Endothelial cell of umbilical vein (primary cell): ENCODE results near the gene ZNF8. TPM values are rescaled to one million over a fixed set of nuclear protein-coding genes. Genes with fewer than 3 reads are reported as not detected.

ENCODE experiments used
- BruUV-seq: library from RNA; stranded (reverse); fragments of 400-500 nt; replicated peaks from 2 replicates; lab custom pipeline; 2021; lab: Mats Ljungman, UMichigan
- CTCF ChIA-PET: fragments of 300-600, 350-600 bp; sonication (Branson Sonifier 250); formaldehyde crosslinking; loops from one replicate; lab custom pipeline; 2021; ENCODE audit warnings: antibody characterized with exemption, inconsistent platforms; lab: Charles Lee
- POLR2A ChIA-PET: fragments of 300-600, 350-600 bp; sonication (Branson Sonifier 250); formaldehyde crosslinking; loops from one replicate; lab custom pipeline; 2021; ENCODE audit warnings: antibody characterized with exemption, inconsistent platforms; lab: Charles Lee
- DNase-seq: peaks from one replicate; pipeline ENCODE4 v3.0.0-alpha.2; 2011; ENCODE audit warnings: low read depth, low spot score
- FAIRE-seq: peaks from 2 replicates; lab custom pipeline; 2011; peaks lifted over from hg19 to GRCh38; lab: Jason Lieb, UNC
- H2AFZ ChIP-seq: 2 replicates; pipeline ENCODE4 v1.6.0; 2012; ENCODE audit warnings: low read depth, low read length, control low read depth, inconsistent platforms
- H3K27ac ChIP-seq: 2 replicates; pipeline ENCODE4 v1.5.1; 2011; ENCODE audit warnings: low read depth, mild to moderate bottlenecking, control low read depth, low read length, moderate library complexity; ENCODE audit not compliant: insufficient read depth
- H3K27me3 ChIP-seq, 2 experiments: 2 replicates each; pipeline versions ENCODE4 v1.6.0 to v1.6.1; 2011; ENCODE audit warnings: low read length in 2 of 2, mixed read lengths in 1 of 2; ENCODE audit not compliant: control insufficient read depth in 2 of 2, insufficient read depth in 2 of 2
- H3K36me3 ChIP-seq, 2 experiments: 2 replicates in 1 of 2; 3 replicates in 1 of 2; pipeline ENCODE4 v1.5.1; 2011; ENCODE audit warnings: low read length in 2 of 2, mild to moderate bottlenecking in 1 of 2, moderate library complexity in 1 of 2; ENCODE audit not compliant: control insufficient read depth in 2 of 2, insufficient read depth in 2 of 2; ENCODE audit errors: extremely low read depth in 1 of 2
- H3K4me1 ChIP-seq: 3 replicates; pipeline ENCODE4 v1.5.1; 2011; ENCODE audit warnings: mild to moderate bottlenecking, low read length; ENCODE audit not compliant: control insufficient read depth, insufficient read depth; ENCODE audit errors: extremely low read depth
- H3K4me2 ChIP-seq: 2 replicates; pipeline ENCODE4 v1.6.1; 2011; ENCODE audit warnings: low read length, control low read depth, mixed read lengths; ENCODE audit not compliant: insufficient read depth
- H3K4me3 ChIP-seq, 3 experiments: fragments of 200-600 bp in 1 of 3; sonication (generic), shearing (Covaris generic) in 1 of 3; replicated peaks in 1 of 3; 2 replicates each; pipeline ENCODE4 v1.5.1; 2011 to 2016; ENCODE audit warnings: control low read depth in 3 of 3, low read length in 3 of 3, mild to moderate bottlenecking in 2 of 3, inconsistent platforms in 1 of 3, low read depth in 1 of 3, moderate library complexity in 1 of 3; ENCODE audit not compliant: insufficient read depth in 1 of 3
- H3K79me2 ChIP-seq: 2 replicates; pipeline ENCODE4 v1.6.0; 2012; ENCODE audit warnings: low read length, inconsistent platforms; ENCODE audit not compliant: control insufficient read depth, insufficient read depth
- H3K9ac ChIP-seq: replicated peaks from 2 replicates; pipeline ENCODE3; 2011; ENCODE audit warnings: low read length, control low read depth; ENCODE audit not compliant: insufficient read depth; ENCODE audit errors: extremely low read depth
- H3K9me1 ChIP-seq: replicated peaks from 3 replicates; pipeline ENCODE4 v1.6.0; 2011; ENCODE audit warnings: mild to moderate bottlenecking, low read length; ENCODE audit not compliant: control insufficient read depth, insufficient read depth; ENCODE audit errors: extremely low read depth
- H3K9me3 ChIP-seq: replicated peaks from 2 replicates; pipeline ENCODE4 v1.5.1; 2012; ENCODE audit warnings: low read length, inconsistent platforms; ENCODE audit not compliant: control insufficient read depth, insufficient read depth
- H4K20me1 ChIP-seq: replicated peaks from 2 replicates; pipeline ENCODE3; 2011; ENCODE audit warnings: mild to moderate bottlenecking, low read length; ENCODE audit not compliant: control insufficient read depth, insufficient read depth; ENCODE audit errors: extremely low read depth
- EZH2 ChIP-seq: IDR thresholded peaks from 2 replicates; pipeline ENCODE4 v1.6.1; 2012; ENCODE audit warnings: borderline replicate concordance, low read depth, mild to moderate bottlenecking, moderate library complexity, low read length, inconsistent platforms; ENCODE audit not compliant: severe bottlenecking
- FOS ChIP-seq: IDR thresholded peaks from 2 replicates; pipeline ENCODE4 v1.6.1; 2011; ENCODE audit warnings: mild to moderate bottlenecking, low read length, moderate library complexity, borderline replicate concordance; ENCODE audit not compliant: insufficient read depth
- GATA2 ChIP-seq: IDR thresholded peaks from 2 replicates; pipeline ENCODE4 v1.7.0; 2011; ENCODE audit warnings: low read depth, mild to moderate bottlenecking, moderate library complexity, mixed read lengths, low read length; ENCODE audit not compliant: insufficient read length, insufficient read depth
- JUN ChIP-seq: IDR thresholded peaks from 2 replicates; pipeline ENCODE4 v1.6.1; 2011; ENCODE audit warnings: borderline replicate concordance, low read depth; ENCODE audit not compliant: insufficient read length, insufficient read depth
- MAX ChIP-seq: IDR thresholded peaks from 2 replicates; pipeline ENCODE4 v1.6.1; 2011; ENCODE audit not compliant: insufficient read depth, insufficient read length
- MYC ChIP-seq: IDR thresholded peaks from one replicate; pipeline ENCODE4 v1.6.1; 2011; ENCODE audit warnings: mild to moderate bottlenecking, low read depth, low read length
- POLR2A ChIP-seq: IDR thresholded peaks from 2 replicates; pipeline ENCODE4 v1.6.1; 2012; ENCODE audit warnings: low read depth, mild to moderate bottlenecking, control low read depth, low read length
- POLR2AphosphoS5 ChIP-seq: IDR thresholded peaks from 2 replicates; pipeline ENCODE4 v1.6.1; 2012; ENCODE audit warnings: low read depth, mild to moderate bottlenecking, control low read depth, low read length, moderate library complexity; ENCODE audit not compliant: insufficient read depth
- dilution Hi-C: fragments of 300-500 bp; cut with MboI; formaldehyde crosslinking; loops from one replicate; pipeline ENCODE4 v1.15.0; 2019; ENCODE audit warnings: low sequenced_read_pairs; ENCODE audit not compliant: extremely low pct_ligation_motif_present
- intact Hi-C: fragments of 100-400 bp; cut with micrococcal nuclease; formaldehyde crosslinking; loops from one replicate; pipeline ENCODE4 v1.10.0; 2022
- polyA plus RNA-seq, 4 experiments: library from polyadenylated mRNA; depleted of rRNA in 3 of 4; stranded (reverse) in 3 of 4; unstranded in 1 of 4; fragments of >200 nt; gene quantifications; 2 replicates each; pipeline versions ENCODE4 v1.2.1 to v1.2.3, GENCODE V29; 2011 to 2012; ENCODE audit warnings: missing spikeins in 1 of 4
- total RNA-seq: library from RNA; stranded (reverse); gene quantifications from 2 replicates; pipeline ENCODE4 v1.2.3, GENCODE V29; 2021
- TF ChIP-seq, protein P1 (sequence below), 2 donors: IDR thresholded peaks; 1 replicate in 1 of 2; 2 replicates in 1 of 2; pipeline ENCODE4 v1.5.1; 2011; ENCODE audit warnings: low read length in 2 of 2, mild to moderate bottlenecking in 2 of 2, moderate library complexity in 2 of 2, control low read depth in 1 of 2, inconsistent platforms in 1 of 2, low read depth in 1 of 2; ENCODE audit not compliant: insufficient read depth in 1 of 2; ENCODE audit errors: extremely low read depth in 1 of 2

Gene ZNF8
- total and polyA plus RNA-seq, 2 donors (not counting 3 experiments of a cell fraction or from before 2014, with no cell fraction given): 4.0 to 6.8 TPM

DNA sequence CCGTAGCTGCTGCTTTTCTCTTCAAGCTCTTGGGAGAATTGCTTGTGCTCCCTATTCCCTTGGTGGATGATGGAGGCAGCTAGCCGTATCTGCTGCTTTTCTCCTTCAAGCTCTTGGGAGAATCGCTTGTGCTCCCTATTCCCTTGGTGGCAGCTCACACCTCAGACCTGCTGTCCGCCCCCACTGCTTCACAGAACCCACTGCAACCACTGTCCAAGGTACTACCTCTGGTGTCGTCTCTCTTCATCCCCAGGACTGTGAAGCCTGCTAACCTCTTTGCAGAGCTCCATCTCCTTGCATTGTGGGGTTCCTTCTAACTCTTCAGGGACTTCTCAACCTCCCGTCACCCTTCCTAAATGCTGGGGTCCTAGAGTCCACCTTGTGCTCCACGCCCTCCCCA, 21.9 kb downstream of the ZNF8 start:
- dilution Hi-C loops (no loop called here), intact Hi-C loops (no loop called here)
- H3K9me3 ChIP-seq: no peaks in the 10 kb centered on the region
- H3K9me1 ChIP-seq: no peaks in the 10 kb centered on the region
- no peaks in the 10 kb centered on the region for H3K79me2 ChIP-seq
- FAIRE-seq: no peak
- no peaks in the 10 kb centered on the region for H4K20me1 ChIP-seq
- TF ChIP-seq GATA2 (no peak), FOS (no peak), EZH2 (no peak), POLR2AphosphoS5 (no peak), MYC (no peak), JUN (no peak), POLR2A (no peak), MAX (no peak)
- TF ChIP-seq, protein P1, sequence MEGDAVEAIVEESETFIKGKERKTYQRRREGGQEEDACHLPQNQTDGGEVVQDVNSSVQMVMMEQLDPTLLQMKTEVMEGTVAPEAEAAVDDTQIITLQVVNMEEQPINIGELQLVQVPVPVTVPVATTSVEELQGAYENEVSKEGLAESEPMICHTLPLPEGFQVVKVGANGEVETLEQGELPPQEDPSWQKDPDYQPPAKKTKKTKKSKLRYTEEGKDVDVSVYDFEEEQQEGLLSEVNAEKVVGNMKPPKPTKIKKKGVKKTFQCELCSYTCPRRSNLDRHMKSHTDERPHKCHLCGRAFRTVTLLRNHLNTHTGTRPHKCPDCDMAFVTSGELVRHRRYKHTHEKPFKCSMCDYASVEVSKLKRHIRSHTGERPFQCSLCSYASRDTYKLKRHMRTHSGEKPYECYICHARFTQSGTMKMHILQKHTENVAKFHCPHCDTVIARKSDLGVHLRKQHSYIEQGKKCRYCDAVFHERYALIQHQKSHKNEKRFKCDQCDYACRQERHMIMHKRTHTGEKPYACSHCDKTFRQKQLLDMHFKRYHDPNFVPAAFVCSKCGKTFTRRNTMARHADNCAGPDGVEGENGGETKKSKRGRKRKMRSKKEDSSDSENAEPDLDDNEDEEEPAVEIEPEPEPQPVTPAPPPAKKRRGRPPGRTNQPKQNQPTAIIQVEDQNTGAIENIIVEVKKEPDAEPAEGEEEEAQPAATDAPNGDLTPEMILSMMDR (IDR thresholded peaks at IDR 0.05; ENCODE audit: extremely low read depth in 1 of 2, insufficient read depth in 1 of 2, low read depth in 1 of 2, low read length in 2 of 2): no peak
- H3K4me2 ChIP-seq: no peak overlapping the region
- H3K4me3 ChIP-seq: no peak overlapping the region
- POLR2A ChIA-PET: no interaction called here
- no peak for DNase-seq
- no TSS peak for BruUV-seq
- H3K4me1 ChIP-seq: peaks cover 4% of the 10 kb centered on the region
- H3K36me3 ChIP-seq: peaks cover 0 to 10% of the 10 kb centered on the region in 2 experiments
- H3K27ac ChIP-seq: no peak overlapping the region
- H3K9ac ChIP-seq: no peak overlapping the region
- H3K27me3 ChIP-seq: no peaks in the 10 kb centered on the region
- CTCF ChIA-PET: interaction anchor here (0.7 to 1.7 kb wide), 2 partner anchors 8 to 17 kb away, joined by 4 to 5 read pairs; no protein-coding TSS in a partner anchor
- no peak overlapping the region for H2AFZ ChIP-seq
